Occipital lobe (tissue), 2 donors: ENCODE data around the gene GOSR2. TPM values are rescaled to one million over a fixed set of nuclear protein-coding genes. Genes with fewer than 3 reads are reported as not detected.
"Not testable (repeated sequence)": the region's sequence is repeated elsewhere in the genome, so short reads cannot be mapped to it uniquely, and the experiment has no call there.

Experiments
- DNase-seq: peaks from one replicate; lab custom pipeline; 2025; lab: John Stamatoyannopoulos, UW
- total RNA-seq: library from RNA; depleted of rRNA; stranded (reverse); fragments of >200 nt; gene quantifications from one replicate; pipeline ENCODE4 v1.2.3, GENCODE V29; 2014

Gene GOSR2
- total RNA-seq, 1 donor from 2014 or later, result 40.7 TPM

GRCh38 chr17:46928467-46929261 is 5.7 kb downstream of the GOSR2 start:
- no peak for DNase-seq

GRCh38 chr17:46929413-46929812 is 6.5 kb downstream of the GOSR2 start:
- DNase-seq, result no peak

DNA sequence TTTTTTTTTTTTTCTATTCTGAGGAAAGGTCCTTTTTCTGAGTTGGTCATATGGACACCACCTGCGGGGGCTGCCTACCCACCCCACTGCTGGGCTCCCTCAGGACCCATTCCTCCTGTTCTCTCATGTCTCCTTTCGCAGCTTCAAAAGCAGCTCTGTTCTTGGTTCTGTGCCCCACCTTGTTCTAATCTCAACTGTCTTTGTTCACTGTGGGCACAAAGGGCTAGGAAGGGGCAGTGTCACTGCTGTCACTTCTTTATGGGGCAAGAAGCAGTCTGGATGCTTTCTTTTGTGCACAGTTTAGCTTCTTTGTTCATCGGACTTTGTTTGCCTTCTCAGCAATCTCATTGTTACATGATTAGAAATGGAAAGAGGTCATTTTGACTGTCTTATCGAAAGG is 7.1 kb downstream of the GOSR2 start:
- DNase-seq, result no peak

DNA sequence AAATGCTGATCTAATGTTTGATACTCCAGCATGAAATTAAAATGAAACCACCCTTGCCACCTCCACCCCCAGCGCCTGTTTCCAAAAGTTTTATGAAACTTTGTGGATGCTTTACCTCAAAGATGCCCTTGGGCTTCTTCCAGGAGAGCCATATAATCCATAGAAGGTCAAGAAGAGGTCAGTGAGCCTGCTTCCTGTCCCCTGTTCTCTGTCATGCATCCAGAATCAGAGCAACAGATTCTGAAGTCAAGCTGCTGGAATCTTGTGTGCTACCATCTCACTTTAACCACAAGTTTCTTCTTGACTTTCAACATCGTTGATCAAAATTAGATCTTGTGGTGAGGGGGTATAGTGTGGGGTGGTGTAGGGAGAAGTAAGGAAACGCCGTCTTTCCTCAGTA is 8.6 kb downstream of the GOSR2 start:
- no peak for DNase-seq

- no peak for DNase-seq
Observed at GRCh38 chr17:46935658-46936266, 12.8 kb downstream of the GOSR2 start.

DNA sequence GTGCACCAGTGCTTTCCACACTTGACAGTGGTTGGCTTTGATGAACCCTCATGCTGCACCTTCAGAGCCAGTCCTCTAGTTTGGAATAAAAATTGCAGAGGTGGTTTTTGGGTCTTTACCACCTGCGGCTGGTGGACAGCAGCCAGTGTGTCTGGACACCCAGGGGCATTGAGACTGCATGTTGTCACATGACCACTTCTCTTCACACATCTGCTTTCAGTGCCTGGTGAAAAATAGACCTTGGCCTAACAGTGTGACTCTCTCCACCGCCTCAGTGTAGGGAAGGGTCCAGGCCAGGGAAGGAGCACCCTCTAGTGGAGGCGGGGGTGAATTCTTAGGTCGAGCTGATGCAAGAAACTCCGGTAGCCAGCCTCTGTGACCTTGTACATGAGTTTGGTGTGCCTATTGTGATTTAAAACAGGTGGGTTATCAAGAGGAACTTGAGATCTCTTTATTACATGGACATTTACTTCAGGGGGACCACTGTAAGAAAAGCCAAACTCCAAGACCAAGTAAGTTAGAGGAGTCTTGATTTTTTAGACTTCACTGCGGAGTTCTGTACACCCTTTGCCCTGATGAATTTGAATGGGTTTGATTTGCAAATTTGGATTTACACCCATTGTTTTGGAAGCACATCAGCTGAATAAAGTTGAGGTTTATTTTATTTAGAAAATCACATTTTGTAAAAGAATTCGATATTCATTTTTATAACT is 17.9 kb downstream of the GOSR2 start:
- peak; percentile 61 for DNase-seq

GRCh38 chr17:46942441-46943217 is 19.7 kb downstream of the GOSR2 start:
- DNase-seq, result peak; percentile 54

DNA sequence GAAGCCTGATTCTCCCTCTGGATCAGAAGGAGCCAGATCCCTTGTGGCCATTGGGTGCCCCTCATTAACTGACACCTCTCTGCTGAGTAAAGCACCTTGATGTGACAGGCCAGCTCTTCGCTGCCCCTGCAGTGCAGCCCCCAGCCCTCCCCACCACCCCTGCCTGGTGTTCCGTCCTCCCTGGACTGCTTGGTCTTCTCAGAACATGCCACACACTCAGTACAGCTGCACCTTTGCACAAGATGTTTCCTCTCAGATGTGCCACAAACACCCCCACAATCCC is 20.2 kb downstream of the GOSR2 start:
- DNase-seq, result no peak

DNA sequence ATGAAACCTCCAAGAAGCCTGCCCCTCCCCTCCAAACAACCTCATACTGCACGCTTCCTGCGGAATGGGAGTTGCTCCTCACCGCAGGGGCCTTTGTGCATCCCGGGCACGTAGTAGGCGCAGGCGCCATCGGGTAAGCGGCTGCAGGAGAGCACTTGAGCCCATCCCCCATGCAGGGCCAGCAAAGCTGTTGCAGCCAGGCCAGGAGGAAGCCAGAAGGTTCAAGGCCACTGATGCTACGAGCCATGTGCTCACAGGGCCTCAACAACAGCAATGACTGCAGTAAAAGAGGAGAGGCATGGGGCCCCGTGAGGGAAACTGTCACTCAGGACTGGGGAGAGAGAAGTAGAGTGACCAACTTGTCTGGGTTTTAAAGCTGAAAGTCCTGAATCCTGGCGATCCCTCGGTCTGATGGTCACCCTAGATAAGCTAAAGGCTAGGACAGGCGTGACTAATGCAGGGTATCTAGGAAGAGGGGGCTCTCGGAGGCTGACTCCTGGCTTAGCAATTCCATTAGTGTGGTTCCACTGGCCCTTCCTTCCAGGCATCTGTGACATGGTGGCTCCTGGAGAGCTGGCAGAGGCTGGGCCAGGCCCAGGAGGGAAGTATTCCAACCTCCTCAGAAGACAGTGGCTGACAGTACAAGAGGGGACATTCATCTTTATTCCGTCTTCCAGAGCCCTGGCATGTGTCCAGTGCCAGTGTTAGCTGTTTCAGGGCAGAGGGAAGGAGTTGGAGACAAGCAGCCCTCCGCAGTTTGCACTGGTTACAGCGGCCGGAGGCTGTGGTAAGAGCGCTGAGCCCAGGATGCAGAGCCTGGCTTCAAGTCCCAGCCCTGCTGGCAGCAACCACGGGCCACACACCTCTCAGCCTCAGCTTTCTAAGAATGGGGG is 20.8 kb downstream of the GOSR2 start:
- DNase-seq, result peak; percentile 47

GRCh38 chr17:46944931-46945330 is 22.0 kb downstream of the GOSR2 start:
- DNase-seq, result no peak

- no peak for DNase-seq
Observed at GRCh38 chr17:46947216-46947615, 24.3 kb downstream of the GOSR2 start.

DNA sequence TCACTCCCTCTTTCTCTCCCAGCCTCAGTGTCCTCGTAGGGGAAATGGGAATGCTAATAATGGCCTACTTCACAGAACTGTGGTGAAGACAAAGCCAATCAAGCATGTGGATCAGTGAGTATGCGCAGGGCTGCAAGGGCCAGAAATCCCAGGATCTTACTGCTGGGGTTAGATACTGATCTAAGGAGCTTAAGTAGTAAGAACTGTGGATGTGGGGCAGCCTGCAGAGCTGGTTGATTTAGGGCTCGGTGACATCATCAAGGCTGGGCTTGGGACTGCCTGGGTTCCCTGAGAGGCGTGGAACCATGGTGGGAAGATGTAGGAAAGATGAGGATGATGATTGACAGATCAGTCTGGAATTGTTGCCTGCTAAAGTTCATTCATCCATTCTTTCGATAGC is 25.6 kb downstream of the GOSR2 start:
- DNase-seq, result no peak

DNA sequence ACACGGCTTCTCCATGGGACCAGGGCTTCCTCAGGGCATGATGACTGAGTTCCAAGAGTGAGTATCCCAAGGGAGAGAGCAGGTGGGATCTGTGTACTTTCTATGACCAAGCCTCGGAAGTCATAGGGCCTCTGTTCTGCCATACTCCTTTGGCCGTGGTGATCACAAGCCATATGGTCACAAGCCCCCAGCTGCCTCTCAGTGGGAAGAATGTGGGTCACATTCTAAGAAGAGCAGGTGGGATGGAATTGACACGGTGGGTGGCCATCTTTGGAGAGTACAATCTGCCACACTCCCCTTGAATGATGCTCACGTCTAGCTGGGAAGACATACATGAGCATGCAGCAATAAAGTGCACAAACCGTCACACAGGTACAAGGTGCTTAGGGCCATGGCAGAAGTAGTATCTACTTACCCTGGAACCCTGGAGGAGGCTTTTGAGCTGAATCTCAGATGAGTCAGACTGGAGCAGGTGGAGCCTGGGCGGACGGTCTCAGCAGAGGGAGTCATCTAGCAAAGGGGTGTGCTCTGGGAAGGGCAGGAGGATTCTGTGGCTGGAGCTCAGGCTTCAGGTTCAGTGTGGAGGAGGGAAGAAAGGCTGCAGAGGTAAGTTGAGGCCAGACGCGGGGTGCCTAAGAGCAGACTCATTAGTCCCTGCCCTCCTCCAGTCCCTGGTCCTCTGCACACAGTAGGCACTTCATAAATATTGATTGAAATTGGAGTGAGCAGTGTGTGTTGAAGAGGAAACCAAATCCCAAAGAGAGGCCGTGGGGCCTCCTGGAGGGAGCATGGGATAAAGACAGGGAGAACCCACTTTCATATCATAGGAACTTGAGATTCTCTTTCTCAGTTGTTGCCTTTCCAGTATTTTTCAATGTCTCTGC is 26.6 kb downstream of the GOSR2 start:
- no peak for DNase-seq

GRCh38 chr17:46950342-46950996 is 27.5 kb downstream of the GOSR2 start:
- no peak for DNase-seq

DNA sequence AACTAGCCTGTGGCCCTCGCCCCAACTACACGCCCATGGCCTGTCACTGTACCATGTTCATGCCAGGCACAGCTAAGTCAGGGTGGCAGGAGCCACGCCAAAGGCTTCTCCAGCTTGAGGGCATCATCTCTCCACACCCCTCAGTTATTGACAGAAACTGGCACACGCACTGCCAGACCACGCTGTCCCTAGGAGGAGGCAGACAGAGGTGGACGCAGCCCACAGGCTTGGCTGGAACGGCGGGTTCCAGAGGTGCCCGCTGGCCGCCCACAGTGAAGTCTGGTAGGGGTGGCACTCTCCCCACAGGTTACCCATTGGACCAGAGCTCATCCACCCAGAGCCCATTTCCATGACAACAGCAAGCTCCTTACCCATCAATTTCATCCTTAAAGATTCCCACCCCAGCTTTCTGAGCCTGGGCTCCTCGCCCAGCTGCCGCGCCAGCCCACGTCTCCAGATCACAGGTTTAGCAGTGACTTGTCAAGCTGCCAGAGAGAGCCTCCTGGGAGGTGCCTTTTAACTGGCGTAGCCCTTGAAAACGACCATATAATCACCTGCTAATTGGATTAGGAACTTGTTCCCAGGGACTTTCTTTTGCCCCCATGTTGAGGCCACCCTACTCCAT is 28.1 kb downstream of the GOSR2 start:
- DNase-seq, result peak; percentile 70

GRCh38 chr17:46951706-46952105 is 28.7 kb downstream of the GOSR2 start:
- DNase-seq, result no peak

- DNase-seq, result no peak
Observed at GRCh38 chr17:46952115-46952514, 29.2 kb downstream of the GOSR2 start.

DNA sequence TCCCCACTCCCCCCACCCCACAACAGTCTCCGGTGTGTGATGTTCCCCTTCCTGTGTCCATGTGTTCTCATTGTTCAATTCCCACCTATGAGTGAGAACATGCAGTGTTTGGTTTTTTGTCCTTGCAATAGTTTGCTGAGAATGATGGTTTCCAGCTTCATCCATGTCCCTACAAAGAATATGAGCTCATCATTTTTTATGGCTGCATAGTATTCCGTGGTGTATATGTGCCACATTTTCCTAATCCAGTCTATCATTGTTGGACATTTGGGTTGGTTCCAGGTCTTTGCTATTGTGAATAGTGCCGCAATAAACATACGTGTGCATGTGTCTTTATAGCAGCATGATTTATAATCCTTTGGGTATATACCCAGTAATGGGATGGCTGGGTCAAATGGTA is 30.2 kb downstream of the GOSR2 start:
- not testable (repeated sequence) for DNase-seq

DNA sequence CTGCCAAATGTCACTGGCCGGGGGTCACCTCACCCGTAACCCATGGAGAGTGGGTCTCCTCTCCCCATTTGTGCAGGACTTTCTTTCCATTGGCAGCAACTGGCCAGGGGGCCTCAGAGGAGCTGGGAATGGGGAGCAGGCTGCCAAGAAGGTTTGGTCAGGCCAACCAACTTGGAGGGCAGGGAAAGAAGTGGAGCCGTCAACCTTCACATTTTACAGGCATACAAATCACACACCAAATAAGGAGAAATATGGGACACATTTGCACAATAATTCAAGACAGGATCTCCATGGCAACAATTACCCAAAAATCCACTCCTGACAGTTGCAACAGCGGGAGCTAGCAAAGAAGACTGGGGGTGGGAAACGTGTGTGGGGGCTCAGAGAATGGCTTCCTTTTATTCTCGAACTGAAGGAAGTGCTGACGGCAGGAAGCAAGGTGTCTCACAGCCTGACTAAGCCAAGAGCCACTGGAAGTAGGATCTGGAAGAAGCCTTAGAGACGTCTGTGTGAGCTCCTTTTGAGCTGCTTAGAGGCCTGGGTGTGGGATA is 35.2 kb downstream of the GOSR2 start:
- peak; percentile 54 for DNase-seq
